Measurements from ENCODE around the gene CDHR3.

DNA sequence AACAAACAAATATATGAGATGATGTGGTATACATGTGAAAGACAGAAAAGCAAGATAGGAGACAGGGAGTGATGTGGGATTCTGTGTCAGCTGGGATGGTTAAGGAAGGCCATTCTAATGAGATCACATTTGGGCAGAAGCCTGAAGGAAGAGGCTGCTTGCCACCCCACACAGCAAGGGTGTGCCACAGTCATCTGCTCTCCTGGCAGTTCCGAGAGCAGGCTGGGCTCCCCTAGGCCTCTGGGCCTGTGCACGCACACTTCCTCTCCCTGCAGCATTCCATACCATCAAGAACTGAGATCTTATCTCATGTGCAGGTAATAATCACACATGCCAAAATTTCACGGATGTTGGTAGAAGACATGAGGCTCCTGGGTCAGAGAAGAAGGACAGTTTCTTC lies 105.9 kb downstream of the CDHR3 start:
- TF ChIP-seq, protein P1, sequence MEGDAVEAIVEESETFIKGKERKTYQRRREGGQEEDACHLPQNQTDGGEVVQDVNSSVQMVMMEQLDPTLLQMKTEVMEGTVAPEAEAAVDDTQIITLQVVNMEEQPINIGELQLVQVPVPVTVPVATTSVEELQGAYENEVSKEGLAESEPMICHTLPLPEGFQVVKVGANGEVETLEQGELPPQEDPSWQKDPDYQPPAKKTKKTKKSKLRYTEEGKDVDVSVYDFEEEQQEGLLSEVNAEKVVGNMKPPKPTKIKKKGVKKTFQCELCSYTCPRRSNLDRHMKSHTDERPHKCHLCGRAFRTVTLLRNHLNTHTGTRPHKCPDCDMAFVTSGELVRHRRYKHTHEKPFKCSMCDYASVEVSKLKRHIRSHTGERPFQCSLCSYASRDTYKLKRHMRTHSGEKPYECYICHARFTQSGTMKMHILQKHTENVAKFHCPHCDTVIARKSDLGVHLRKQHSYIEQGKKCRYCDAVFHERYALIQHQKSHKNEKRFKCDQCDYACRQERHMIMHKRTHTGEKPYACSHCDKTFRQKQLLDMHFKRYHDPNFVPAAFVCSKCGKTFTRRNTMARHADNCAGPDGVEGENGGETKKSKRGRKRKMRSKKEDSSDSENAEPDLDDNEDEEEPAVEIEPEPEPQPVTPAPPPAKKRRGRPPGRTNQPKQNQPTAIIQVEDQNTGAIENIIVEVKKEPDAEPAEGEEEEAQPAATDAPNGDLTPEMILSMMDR (IDR thresholded peaks at IDR 0.05; ENCODE audit: insufficient read depth, low read depth, low read length) = no peak
- no peak for TF ChIP-seq EZH2 (IDR thresholded peaks at IDR 0.05; ENCODE audit: insufficient read depth, low read length)
